Measurements from ENCODE around the gene EPGN.
"Not testable (repeated sequence)": the region's sequence is repeated elsewhere in the genome, so short reads cannot be mapped to it uniquely, and the experiment has no call there.

Gene EPGN

DNA sequence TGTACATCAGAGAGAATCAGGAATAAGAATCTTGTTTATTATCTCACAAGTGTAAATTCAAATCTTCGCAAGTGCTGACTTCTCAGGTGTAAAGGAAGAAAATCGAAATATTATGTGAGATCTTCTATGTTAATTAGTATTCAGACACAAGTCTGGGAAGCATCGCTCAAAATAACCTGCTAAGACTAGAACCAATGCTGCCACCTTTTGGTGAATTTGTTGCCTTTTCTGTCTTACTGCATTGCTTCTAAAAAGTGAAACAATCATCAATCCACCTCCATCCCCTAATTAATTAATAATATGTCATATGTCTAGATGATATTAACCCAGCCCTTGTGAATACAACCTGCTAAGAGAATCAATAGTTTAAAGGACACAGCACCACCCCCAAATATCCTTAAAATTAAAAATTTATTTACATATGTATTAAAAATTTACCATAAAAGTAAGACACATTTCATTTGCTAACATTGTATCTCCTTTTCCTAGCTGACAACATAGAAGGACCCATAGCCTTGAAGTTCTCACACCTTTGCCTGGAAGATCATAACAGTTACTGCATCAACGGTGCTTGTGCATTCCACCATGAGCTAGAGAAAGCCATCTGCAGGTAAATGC is 3.5 kb downstream of the EPGN start:
- peak in 1 of 2 donors; percentile 43 for DNase-seq

DNA sequence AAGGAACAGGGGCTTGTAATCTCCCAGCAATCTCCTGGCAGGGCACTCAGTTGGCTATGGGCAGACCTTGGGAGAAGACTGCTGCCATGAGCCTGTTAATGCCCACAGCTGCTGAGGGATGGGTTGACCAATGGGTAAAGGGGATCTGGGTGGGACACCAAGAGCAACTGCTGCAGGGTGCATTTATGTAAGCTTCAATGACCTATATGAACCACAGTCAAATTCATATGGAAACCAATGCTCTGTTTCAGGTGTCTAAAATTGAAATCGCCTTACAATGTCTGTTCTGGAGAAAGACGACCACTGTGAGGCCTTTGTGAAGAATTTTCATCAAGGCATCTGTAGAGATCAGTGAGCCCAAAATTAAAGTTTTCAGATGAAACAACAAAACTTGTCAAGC is 6.1 kb downstream of the EPGN start:
- no peak for DNase-seq

- DNase-seq, result no peak
Measured at GRCh38 chr4:74314944-74315343, 6.7 kb downstream of the EPGN start.

- no peak for DNase-seq
Measured at GRCh38 chr4:74315376-74315775, 7.1 kb downstream of the EPGN start.

DNA sequence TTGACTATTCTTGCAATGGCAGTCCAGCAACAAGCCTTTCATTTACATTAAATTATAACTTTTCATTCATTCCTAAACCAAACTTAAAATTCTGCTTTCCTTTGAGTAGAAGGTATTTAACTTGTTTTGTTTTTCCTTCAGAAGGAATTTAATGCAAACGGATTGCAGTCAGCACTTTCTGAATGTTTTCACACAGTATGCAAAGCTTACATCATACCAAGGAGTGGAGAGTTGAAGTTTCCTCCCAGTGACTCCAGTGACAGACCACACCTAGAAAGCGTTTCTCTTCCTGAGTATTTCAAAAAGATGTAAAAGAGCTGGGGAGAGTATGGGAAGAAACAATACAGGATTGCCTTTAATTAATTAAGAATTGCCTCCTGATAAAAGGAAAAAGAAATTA is 8.1 kb downstream of the EPGN start:
- DNase-seq, result no peak

DNA sequence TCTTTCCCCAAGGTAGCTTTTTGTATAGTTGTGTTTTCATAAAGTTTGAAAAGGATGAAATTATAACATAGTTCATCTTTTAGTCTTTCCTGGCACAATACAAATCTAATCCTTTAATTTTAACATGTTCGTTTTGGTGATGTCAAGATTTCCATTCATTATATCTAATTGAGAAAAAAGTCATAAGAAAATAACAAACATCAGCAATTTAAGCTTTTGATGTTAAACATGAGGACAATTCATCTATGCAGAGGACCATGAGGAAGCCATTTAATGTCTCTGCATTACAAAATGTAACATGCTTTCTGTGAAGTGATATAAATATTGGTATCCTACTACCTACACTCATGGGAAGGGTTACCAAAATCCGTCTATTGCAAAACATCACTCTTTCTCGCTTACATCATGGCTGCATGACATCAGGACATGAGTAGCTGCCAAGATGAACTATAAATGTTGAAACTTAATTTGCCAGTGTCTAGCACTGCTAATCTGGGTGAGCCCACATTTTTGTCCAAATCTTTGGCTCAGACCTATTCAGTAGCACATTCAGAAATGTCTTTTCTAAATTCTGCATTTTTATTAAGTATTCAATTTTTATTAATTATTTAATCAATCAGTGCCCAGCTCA is 9.5 kb downstream of the EPGN start:
- no peak for DNase-seq

- DNase-seq, result no peak
Measured at GRCh38 chr4:74318276-74318675, 10.0 kb downstream of the EPGN start.

GRCh38 chr4:74319470-74319869 is 11.2 kb downstream of the EPGN start:
- DNase-seq, result no peak

GRCh38 chr4:74320559-74321118 is 12.4 kb downstream of the EPGN start:
- peak in 1 of 2 donors; percentile 37 for DNase-seq

DNA sequence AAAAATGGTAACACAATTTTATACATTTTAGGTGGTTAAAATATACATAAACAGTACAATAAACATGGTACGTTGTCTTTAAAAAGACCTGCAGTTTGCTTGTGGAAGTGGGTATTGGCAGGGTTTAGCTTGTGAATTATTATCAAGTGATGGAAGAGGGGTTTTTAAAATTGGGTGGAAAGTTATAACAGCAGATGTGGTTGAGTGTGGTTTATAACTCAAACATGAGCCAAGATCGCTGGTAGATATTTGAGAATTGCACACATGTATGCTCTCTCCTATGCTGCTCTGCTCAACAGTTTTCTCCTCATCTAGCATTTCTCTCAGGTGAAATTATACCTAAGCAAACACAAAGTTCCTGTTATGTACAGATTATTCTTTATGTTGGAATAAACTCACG is 14.0 kb downstream of the EPGN start:
- DNase-seq, result no peak

GRCh38 chr4:74323663-74324062 is 15.4 kb downstream of the EPGN start:
- DNase-seq, result no peak

GRCh38 chr4:74324262-74324661 is 16.0 kb downstream of the EPGN start:
- DNase-seq, result no peak

DNA sequence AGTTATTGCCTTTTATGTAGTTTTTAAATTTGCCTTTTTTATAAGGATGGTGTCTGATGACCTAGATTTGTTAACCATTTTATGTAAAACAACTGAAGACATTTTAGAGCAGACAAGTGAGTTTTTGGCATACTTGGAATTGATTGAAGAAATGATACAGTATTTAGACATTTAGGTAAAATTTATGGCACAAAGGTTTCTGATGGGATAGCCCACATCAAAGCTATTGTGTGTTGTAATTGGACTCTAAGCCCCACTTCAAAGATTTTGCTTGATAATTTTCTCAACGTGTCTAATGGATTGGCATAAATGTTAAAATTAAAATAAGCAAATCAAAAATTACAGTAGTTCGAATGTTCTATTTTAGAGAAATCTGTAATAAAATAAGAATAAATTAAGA is 17.6 kb downstream of the EPGN start:
- DNase-seq, result no peak

GRCh38 chr4:74327762-74328161 is 19.5 kb downstream of the EPGN start:
- DNase-seq, result no peak

- DNase-seq, result no peak
Measured at GRCh38 chr4:74328501-74328900, 20.2 kb downstream of the EPGN start.

DNA sequence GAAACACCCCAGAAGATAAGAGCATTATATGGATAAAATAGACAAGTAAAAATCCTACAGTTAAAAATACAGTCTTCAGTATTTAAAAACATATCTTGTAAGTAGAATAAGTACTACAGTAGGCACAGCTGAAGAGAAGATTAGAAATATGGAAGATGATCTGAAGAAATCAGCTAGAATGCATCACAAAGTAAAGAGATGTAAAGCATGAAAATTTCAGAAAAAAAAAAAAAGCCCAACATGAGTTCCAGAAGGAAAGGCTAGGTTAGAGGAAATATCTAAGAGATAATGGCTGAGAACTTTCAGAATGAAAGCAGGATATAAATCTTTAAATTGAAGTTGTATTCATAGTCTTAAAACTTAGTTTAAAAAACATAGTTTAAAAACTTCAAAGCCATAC is 21.0 kb downstream of the EPGN start:
- DNase-seq, result no peak

GRCh38 chr4:74330295-74330750 is 22.1 kb downstream of the EPGN start:
- no peak for DNase-seq

DNA sequence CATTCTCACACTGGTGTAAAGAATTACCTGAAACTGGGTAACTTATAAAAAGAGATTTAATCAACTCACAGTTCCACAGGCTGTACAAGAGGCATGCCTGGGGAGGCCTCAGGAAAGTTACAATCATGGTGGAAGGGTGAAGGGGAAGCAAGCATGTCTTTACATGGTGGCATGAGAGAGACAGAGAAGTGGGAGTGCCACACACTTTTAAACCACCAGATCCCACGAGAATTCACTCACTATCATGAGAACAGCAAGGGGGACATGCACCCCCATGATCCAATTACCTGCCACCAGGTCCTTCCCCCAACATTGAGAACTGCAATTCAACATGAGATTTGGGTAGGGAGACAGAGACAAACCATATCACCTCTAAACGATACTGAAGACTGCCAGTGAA is 23.0 kb downstream of the EPGN start:
- DNase-seq, result no peak

DNA sequence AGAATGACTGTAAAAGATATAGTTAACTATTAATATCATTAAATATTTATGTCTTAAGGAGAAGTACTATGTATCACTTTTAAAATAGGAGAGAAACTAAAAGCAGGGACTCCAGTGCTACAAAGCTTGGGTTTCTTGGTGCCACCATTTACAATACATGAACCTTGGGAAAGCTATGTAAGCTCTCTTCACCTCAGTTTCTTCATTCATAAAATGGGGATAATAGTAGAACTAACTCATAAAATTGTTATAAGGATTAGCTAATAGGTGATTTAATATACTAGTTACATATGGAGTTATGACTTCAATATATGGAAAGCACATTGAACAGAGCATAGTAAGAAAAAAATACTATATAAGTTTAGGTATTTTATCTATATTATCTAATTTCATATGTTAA is 23.7 kb downstream of the EPGN start:
- no peak for DNase-seq

- no peak for DNase-seq
Measured at GRCh38 chr4:74334636-74335035, 26.4 kb downstream of the EPGN start.

GRCh38 chr4:74335341-74336021 is 27.2 kb downstream of the EPGN start:
- DNase-seq, result no peak

DNA sequence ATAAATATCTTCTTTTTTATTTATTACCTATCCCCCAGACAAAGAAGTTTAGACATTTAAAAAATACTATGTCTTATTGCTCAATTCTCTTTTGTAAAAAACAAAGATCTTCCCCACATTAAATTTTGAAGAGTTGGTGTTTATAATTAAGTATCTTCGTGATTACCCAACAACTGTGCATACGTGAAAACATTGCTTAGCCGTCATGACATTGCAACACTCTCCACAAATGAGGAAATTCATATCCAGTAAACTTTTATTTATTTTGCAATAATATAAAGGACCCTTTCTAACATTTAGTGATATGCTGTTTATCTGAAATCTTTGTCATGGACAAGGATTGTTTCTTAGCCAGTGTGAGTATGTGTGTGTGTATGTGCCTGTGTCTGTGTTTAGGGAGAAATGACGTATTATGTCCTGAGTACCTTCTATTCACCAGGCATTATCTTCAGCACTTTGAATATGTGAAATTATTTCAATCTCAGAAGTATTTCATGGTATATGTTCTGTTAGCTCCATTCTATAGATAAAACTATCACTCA is 30.6 kb downstream of the EPGN start:
- peak; percentile 5 to 34 for DNase-seq

- no peak for DNase-seq
Measured at GRCh38 chr4:74339501-74339900, 31.2 kb downstream of the EPGN start.

- DNase-seq, result not testable (repeated sequence)
Measured at GRCh38 chr4:74340421-74340820, 32.2 kb downstream of the EPGN start.
